ENCODE results near the gene ADAM8. TPM values are rescaled to one million over a fixed set of nuclear protein-coding genes. Genes with fewer than 3 reads are reported as not detected.

ADAM8 gene
- total RNA-seq, 1 experiment from 2014 or later, result 113 TPM

DNA sequence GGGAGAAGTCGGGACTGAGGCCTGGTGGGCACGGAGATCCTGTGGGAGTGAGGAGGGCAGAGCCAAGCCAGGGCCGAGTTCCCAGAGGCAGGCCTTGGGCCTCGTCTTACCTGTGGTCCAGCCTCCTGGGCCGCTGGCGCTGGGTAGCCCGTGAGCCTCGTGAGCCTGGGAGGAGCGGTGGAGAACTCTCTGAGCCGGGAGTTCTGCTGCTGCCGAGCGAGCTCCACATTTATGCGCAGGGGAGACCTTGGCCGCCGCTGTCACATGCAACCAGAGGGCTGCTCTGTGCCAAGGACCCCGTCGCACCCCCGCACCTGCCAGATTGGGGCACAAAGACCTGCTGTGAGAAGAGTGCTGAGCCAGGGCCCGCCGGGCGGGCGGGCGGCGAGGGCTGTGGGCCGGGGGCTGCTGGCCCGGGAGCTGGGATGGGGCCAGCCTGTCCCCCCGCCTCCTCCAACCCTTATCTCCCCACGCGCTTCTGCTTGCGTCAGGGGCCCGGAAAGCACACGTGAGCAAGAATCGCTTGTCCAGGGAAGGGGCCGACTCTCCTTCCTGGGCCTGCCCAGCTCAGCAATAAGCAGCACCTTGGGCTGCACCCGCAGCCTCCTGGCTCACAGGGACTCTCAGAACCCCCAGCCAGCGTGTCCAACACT is 28.9 kb downstream of the ADAM8 start:
- no peak overlapping the region for H3K9ac ChIP-seq (ENCODE audit: low read length)
- no peaks in the 10 kb centered on the region for H3K79me2 ChIP-seq (ENCODE audit: low read length)
- POLR2A ChIA-PET (ENCODE audit: unreplicated experiment), result no interaction called here
- DNase-seq (no peak), ATAC-seq (no peak)
- no peaks in the 10 kb centered on the region for H3K36me3 ChIP-seq (ENCODE audit: low read depth, low read length)
- BruUV-seq (replicated peaks), result no TSS peak
- no peak overlapping the region for H3K27ac ChIP-seq (ENCODE audit: low read length)
- H3K9me2 ChIP-seq (replicated peaks; ENCODE audit: low read length), result no peaks in the 10 kb centered on the region
- no peak overlapping the region for H3K4me3 ChIP-seq (ENCODE audit: low read length)
- CTCF ChIA-PET, result no interaction called here
- no peaks in the 10 kb centered on the region for H4K20me1 ChIP-seq (ENCODE audit: low read length)
- no peaks in the 10 kb centered on the region for H3K9me3 ChIP-seq (ENCODE audit: low read length)
- H2AFZ ChIP-seq (ENCODE audit: low read length), result no peak overlapping the region
- H3K27me3 ChIP-seq (ENCODE audit: low read length), result no peaks in the 10 kb centered on the region
- H3K4me2 ChIP-seq (ENCODE audit: low read length), result no peak overlapping the region
- TF ChIP-seq EZH2phosphoT487 (IDR thresholded peaks at IDR 0.05; ENCODE audit: borderline replicate concordance, low read length) (no peak), EZH2 (IDR thresholded peaks at IDR 0.05; ENCODE audit: low read length, unreplicated experiment) (no peak)
- TF ChIP-seq, protein P1, sequence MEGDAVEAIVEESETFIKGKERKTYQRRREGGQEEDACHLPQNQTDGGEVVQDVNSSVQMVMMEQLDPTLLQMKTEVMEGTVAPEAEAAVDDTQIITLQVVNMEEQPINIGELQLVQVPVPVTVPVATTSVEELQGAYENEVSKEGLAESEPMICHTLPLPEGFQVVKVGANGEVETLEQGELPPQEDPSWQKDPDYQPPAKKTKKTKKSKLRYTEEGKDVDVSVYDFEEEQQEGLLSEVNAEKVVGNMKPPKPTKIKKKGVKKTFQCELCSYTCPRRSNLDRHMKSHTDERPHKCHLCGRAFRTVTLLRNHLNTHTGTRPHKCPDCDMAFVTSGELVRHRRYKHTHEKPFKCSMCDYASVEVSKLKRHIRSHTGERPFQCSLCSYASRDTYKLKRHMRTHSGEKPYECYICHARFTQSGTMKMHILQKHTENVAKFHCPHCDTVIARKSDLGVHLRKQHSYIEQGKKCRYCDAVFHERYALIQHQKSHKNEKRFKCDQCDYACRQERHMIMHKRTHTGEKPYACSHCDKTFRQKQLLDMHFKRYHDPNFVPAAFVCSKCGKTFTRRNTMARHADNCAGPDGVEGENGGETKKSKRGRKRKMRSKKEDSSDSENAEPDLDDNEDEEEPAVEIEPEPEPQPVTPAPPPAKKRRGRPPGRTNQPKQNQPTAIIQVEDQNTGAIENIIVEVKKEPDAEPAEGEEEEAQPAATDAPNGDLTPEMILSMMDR (conservative IDR thresholded peaks at IDR 0.05; ENCODE audit: low read depth, low read length), result no peak
- no peaks in the 10 kb centered on the region for H3K4me1 ChIP-seq (ENCODE audit: insufficient read depth, low read length)
- H3F3A ChIP-seq (ENCODE audit: low read length, unreplicated experiment), result no peaks in the 10 kb centered on the region
- intact Hi-C loops (cut with micrococcal nuclease), result no loop called here

DNA sequence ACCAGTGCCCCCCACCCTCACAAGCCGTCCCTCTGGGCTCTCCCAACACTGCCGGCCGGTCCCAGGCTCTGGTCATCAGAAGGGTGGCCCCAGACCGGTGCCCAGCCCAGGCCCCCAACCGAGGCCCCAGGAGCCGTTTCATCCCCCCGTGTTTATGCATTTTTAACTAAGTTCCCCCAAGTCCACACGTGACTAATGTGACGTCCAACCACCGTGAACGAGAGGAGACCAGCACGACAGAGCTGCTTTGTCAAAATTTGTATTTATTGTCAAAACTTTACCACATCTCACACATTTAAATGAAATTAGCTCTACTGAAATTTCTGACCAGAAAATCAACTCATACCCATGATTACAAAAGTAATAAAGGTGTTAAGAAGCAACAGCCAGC is 30.4 kb downstream of the ADAM8 start:
- no peaks in the 10 kb centered on the region for H3K9me3 ChIP-seq (ENCODE audit: low read length)
- H3F3A ChIP-seq (ENCODE audit: low read length, unreplicated experiment), result no peaks in the 10 kb centered on the region
- H3K4me1 ChIP-seq (ENCODE audit: insufficient read depth, low read length), result no peaks in the 10 kb centered on the region
- H3K4me2 ChIP-seq (ENCODE audit: low read length), result no peak overlapping the region
- CTCF ChIA-PET, result no interaction called here
- no TSS peak for BruUV-seq (replicated peaks)
- no peaks in the 10 kb centered on the region for H3K36me3 ChIP-seq (ENCODE audit: low read depth, low read length)
- no peak overlapping the region for H3K27ac ChIP-seq (ENCODE audit: low read length)
- no peaks in the 10 kb centered on the region for H3K27me3 ChIP-seq (ENCODE audit: low read length)
- H4K20me1 ChIP-seq (ENCODE audit: low read length), result no peaks in the 10 kb centered on the region
- no peak overlapping the region for H3K9ac ChIP-seq (ENCODE audit: low read length)
- H3K79me2 ChIP-seq (ENCODE audit: low read length), result no peaks in the 10 kb centered on the region
- DNase-seq, result no peak
- no peaks in the 10 kb centered on the region for H3K9me2 ChIP-seq (replicated peaks; ENCODE audit: low read length)
- intact Hi-C loops (cut with micrococcal nuclease), result no loop called here
- no peak for TF ChIP-seq EZH2 (IDR thresholded peaks at IDR 0.05; ENCODE audit: low read length, unreplicated experiment)
- TF ChIP-seq EZH2phosphoT487 (IDR thresholded peaks at IDR 0.05; ENCODE audit: borderline replicate concordance, low read length), result no peak
- TF ChIP-seq, protein P1 (conservative IDR thresholded peaks at IDR 0.05; ENCODE audit: low read depth, low read length), result no peak
- H3K4me3 ChIP-seq (ENCODE audit: low read length), result no peak overlapping the region
- POLR2A ChIA-PET (ENCODE audit: unreplicated experiment), result no interaction called here
- H2AFZ ChIP-seq (ENCODE audit: low read length), result no peak overlapping the region
- no peak for ATAC-seq

DNA sequence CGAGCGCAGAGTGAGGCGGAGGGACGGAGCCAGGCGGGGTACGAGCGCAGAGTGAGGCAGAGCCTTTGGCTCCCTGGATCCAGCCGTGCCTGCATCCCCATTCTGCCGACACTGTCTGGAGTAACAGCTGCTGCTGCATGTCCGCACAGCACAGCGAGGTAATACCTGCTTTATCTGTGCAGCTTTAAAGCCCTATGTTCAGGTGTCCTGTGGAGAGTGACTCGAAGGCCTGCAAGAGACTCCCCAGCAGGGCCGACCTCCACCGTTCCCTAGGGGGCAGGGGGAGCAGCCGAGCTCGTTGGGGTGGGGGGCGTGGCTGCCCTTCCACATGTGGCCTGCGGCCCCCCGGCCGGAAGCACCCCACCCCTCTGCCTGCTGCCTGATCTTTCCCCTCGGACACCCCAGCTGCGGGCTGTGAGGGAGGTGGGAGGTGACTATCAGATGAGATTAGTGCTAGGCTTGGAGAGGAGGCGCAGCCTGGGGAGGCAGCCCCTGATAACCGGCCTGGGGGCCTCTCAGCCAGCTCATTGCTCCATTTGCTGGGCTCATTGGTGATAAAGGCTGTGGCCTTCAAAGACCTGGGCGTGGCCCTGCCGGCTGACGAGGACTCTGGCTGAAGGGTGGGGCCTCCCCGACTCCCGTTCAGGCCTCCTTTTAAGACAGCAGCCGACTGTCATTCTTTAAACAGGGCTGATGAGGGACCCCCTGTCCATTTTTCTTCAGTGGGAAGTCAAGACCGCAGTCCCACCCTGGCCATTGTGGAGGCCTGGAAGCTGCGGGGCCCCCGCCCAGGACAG is 31.0 kb downstream of the ADAM8 start:
- Histone ChIP-seq H3K4me2 (ENCODE audit: low read length) (no peak overlapping the region), H3K36me3 (ENCODE audit: low read depth, low read length) (no peaks in the 10 kb centered on the region), H2AFZ (ENCODE audit: low read length) (no peak overlapping the region), H3K4me3 (ENCODE audit: low read length) (no peak overlapping the region), H3K9me2 (replicated peaks; ENCODE audit: low read length) (no peaks in the 10 kb centered on the region), H4K20me1 (ENCODE audit: low read length) (no peaks in the 10 kb centered on the region), H3K9ac (ENCODE audit: low read length) (no peak overlapping the region), H3K27ac (ENCODE audit: low read length) (no peak overlapping the region), H3K79me2 (ENCODE audit: low read length) (no peaks in the 10 kb centered on the region), H3K9me3 (ENCODE audit: low read length) (no peaks in the 10 kb centered on the region), H3F3A (ENCODE audit: low read length, unreplicated experiment) (no peaks in the 10 kb centered on the region), H3K4me1 (ENCODE audit: insufficient read depth, low read length) (no peaks in the 10 kb centered on the region), H3K27me3 (ENCODE audit: low read length) (no peaks in the 10 kb centered on the region)
- TF ChIP-seq, protein P1 (conservative IDR thresholded peaks at IDR 0.05; ENCODE audit: low read depth, low read length), result no peak
- TF ChIP-seq EZH2 (IDR thresholded peaks at IDR 0.05; ENCODE audit: low read length, unreplicated experiment), result no peak
- no peak for TF ChIP-seq EZH2phosphoT487 (IDR thresholded peaks at IDR 0.05; ENCODE audit: borderline replicate concordance, low read length)
- ChIA-PET POLR2A (ENCODE audit: unreplicated experiment) (no interaction called here), CTCF (no interaction called here)
- intact Hi-C loops (cut with micrococcal nuclease), result no loop called here
- DNase-seq, result no peak
- no TSS peak for BruUV-seq (replicated peaks)
- no peak for ATAC-seq

All from PC-3 (cell line).